Activated naive CD8-positive, alpha-beta T cell (primary cell): Measurements from ENCODE around the gene GCLC.
"Not testable (repeated sequence)": the region's sequence is repeated elsewhere in the genome, so short reads cannot be mapped to it uniquely, and the experiment has no call there.

ENCODE experiments used
- H3K27ac Mint-ChIP-seq: one replicate; pipeline ENCODE4 v1.8.0; 2021; ENCODE audit warnings: mixed read lengths
- H3K27me3 Mint-ChIP-seq: one replicate; pipeline ENCODE4 v1.8.0; 2021; ENCODE audit warnings: mixed read lengths
- H3K36me3 Mint-ChIP-seq: one replicate; pipeline ENCODE4 v1.8.0; 2021; ENCODE audit warnings: mixed read lengths
- H3K4me1 Mint-ChIP-seq: one replicate; pipeline ENCODE4 v1.8.0; 2021; ENCODE audit warnings: low read depth, mixed read lengths
- H3K4me3 Mint-ChIP-seq: one replicate; pipeline ENCODE4 v1.8.0; 2021; ENCODE audit warnings: mild to moderate bottlenecking, mixed read lengths
- H3K9me3 Mint-ChIP-seq: one replicate; pipeline ENCODE4 v1.8.0; 2021; ENCODE audit warnings: low read depth, mixed read lengths

GCLC gene

DNA sequence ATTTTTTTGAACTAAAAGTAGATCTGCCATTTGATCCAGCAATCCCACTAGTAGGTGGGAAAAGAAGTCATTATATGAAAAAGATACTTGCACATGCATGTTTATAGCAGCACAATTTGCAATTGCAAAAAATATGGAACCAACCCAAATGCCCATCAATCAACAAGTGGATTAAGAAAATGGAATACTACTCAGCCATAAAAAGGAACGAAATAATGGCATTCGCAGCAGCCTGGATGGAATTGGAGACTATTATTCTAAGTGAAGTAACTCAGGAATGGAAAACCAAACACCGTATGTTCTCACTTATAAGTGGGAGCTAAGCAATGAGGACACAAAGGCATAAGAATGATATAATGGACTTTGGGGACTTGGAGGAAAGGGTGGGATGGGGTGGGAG, 27.5 kb upstream of the GCLC start:
- not testable (repeated sequence) for H3K9me3 Mint-ChIP-seq, H3K4me1 Mint-ChIP-seq, H3K36me3 Mint-ChIP-seq, H3K27me3 Mint-ChIP-seq, H3K4me3 Mint-ChIP-seq, H3K27ac Mint-ChIP-seq

- H3K36me3 Mint-ChIP-seq = no peaks in the 10 kb centered on the region
- H3K4me3 Mint-ChIP-seq = no peak overlapping the region
- no peaks in the 10 kb centered on the region for H3K9me3 Mint-ChIP-seq
- H3K27me3 Mint-ChIP-seq = peaks cover 7% of the 10 kb centered on the region
- no peaks in the 10 kb centered on the region for H3K4me1 Mint-ChIP-seq
- H3K27ac Mint-ChIP-seq = no peak overlapping the region
Measured at GRCh38 chr6:53568776-53569616, 24.1 kb upstream of the GCLC start.

DNA sequence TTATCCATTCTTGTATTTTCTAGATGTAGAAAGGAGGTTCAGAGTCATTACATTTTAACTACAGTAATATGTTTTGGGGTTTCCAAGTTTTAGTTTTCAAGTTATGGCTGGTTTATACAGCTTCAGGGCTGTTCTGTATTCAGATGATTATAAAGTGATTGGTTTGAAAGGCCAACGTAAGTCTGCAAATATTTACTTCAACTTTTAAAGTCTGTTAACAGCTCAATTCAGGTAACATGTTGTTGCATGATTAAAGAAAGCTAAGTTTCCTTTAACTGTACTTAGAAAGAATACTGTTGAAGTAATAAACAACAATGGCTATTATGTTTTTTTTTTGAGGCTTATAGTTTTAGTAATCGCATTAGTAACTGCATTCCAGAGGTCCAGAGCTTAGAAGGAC, 22.8 kb upstream of the GCLC start:
- H3K4me3 Mint-ChIP-seq = no peak overlapping the region
- H3K4me1 Mint-ChIP-seq = no peaks in the 10 kb centered on the region
- peaks cover 5% of the 10 kb centered on the region for H3K27me3 Mint-ChIP-seq
- no peaks in the 10 kb centered on the region for H3K36me3 Mint-ChIP-seq
- no peaks in the 10 kb centered on the region for H3K9me3 Mint-ChIP-seq
- no peak overlapping the region for H3K27ac Mint-ChIP-seq

DNA sequence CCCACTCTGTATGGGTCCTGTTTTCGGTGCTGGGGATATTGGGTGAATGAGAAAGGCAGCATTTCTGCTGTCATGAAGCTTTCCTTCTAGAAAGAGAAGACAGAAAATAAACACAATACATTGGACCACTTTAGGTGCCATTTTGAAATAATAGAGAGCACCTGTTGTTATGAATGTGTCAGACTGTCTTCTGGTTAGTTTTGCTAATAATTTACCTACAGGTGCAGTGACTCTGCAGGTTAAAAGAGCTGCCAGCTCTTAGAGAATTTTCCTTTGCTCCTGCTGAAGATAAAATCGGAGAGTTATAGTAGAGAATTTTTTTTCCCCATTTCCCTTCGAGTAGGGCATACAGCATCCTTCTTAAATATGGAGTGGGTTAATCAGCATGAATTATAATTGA, 21.9 kb upstream of the GCLC start:
- no peaks in the 10 kb centered on the region for H3K9me3 Mint-ChIP-seq
- H3K36me3 Mint-ChIP-seq = no peaks in the 10 kb centered on the region
- no peak overlapping the region for H3K27ac Mint-ChIP-seq
- H3K4me1 Mint-ChIP-seq = no peaks in the 10 kb centered on the region
- no peak overlapping the region for H3K4me3 Mint-ChIP-seq
- peaks cover 5% of the 10 kb centered on the region for H3K27me3 Mint-ChIP-seq

GRCh38 chr6:53565886-53566285, 21.0 kb upstream of the GCLC start:
- Mint-ChIP-seq H3K4me1 (no peaks in the 10 kb centered on the region), H3K27me3 (peaks cover 5% of the 10 kb centered on the region), H3K9me3 (no peaks in the 10 kb centered on the region), H3K4me3 (no peak overlapping the region), H3K27ac (no peak overlapping the region), H3K36me3 (no peaks in the 10 kb centered on the region)

GRCh38 chr6:53564401-53565065, 19.6 kb upstream of the GCLC start:
- no peak overlapping the region for H3K4me3 Mint-ChIP-seq
- no peaks in the 10 kb centered on the region for H3K36me3 Mint-ChIP-seq
- peaks cover 5% of the 10 kb centered on the region for H3K27me3 Mint-ChIP-seq
- H3K9me3 Mint-ChIP-seq = peaks cover 3% of the 10 kb centered on the region
- H3K27ac Mint-ChIP-seq = no peak overlapping the region
- no peaks in the 10 kb centered on the region for H3K4me1 Mint-ChIP-seq

DNA sequence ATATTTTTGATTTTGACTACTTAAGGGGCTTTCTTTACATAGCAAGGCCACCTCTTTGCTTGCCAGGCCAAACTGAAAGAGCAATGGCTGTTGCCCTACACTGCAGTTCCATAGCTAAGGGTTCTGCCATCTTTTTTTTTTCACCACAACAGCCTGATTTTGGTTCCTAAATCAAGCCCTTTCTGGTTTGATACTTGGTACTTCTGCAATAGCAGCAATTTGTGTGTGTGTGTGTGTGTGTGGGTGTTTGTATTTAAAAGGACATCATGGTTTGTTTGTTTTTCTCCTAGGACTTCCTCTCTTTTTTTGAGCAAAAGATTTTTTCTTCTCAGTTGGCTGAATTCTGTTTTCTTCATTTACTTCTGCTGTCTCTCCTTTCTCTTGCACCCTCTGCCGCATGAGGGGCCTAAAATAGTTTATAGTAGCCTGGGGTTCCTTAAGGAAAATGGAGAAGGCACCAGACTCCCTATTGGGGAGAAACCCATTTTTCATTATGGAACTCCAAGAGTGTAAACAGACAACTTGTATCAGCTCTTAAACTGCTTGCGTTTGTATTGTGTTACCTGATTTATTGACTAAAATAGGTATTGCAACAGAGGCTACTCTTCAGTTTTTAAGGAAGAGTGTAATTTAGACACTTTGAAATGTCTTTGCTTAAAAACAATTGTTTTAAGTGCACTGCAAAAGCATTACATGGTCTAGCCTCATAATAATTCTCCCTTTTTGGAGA, 12.2 kb upstream of the GCLC start:
- peaks cover 6% of the 10 kb centered on the region for H3K9me3 Mint-ChIP-seq
- no peak overlapping the region for H3K4me3 Mint-ChIP-seq
- H3K36me3 Mint-ChIP-seq = peaks cover 6% of the 10 kb centered on the region
- no peak overlapping the region for H3K27ac Mint-ChIP-seq
- H3K4me1 Mint-ChIP-seq = no peaks in the 10 kb centered on the region
- H3K27me3 Mint-ChIP-seq = no peaks in the 10 kb centered on the region

DNA sequence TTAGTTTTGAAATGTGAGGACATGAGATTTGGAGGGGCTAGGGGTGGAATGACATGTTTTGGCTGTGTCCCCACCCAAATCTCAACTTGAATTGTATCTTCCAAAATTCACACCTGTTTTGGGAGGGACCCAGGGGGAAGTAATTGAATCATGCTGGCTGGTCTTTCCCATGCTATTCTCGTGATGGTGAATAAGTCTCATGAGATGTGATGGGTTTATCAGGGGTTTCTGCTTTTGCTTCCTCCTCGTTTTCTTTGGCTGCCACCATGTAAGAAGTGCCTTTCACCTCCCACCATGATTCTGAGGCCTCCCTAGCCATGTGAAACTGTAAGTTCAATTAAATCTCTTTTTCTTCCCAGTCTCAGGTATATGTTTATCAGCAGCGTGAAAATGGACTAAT, 8.7 kb upstream of the GCLC start:
- not testable (repeated sequence) for H3K27ac Mint-ChIP-seq, H3K4me3 Mint-ChIP-seq, H3K36me3 Mint-ChIP-seq, H3K9me3 Mint-ChIP-seq, H3K27me3 Mint-ChIP-seq, H3K4me1 Mint-ChIP-seq

- H3K27me3 Mint-ChIP-seq, H3K4me3 Mint-ChIP-seq, H3K36me3 Mint-ChIP-seq, H3K9me3 Mint-ChIP-seq: not testable (repeated sequence)
- peaks cover 17% of the 10 kb centered on the region for H3K4me1 Mint-ChIP-seq
- H3K27ac Mint-ChIP-seq = peak overlapping the region; percentile 41
Measured at GRCh38 chr6:53551681-53552080, 6.8 kb upstream of the GCLC start.

- no peaks in the 10 kb centered on the region for H3K36me3 Mint-ChIP-seq
- peak overlapping the region; percentile 88 for H3K4me3 Mint-ChIP-seq
- no peaks in the 10 kb centered on the region for H3K9me3 Mint-ChIP-seq
- peak overlapping the region; percentile 16 for H3K27ac Mint-ChIP-seq
- peaks cover 45% of the 10 kb centered on the region for H3K4me1 Mint-ChIP-seq
- no peaks in the 10 kb centered on the region for H3K27me3 Mint-ChIP-seq
Measured at GRCh38 chr6:53547811-53548496, 3.1 kb upstream of the GCLC start.

- H3K4me3 Mint-ChIP-seq = peak overlapping the region; percentile 88
- H3K36me3 Mint-ChIP-seq = peaks cover under 1% of the 10 kb centered on the region
- H3K9me3 Mint-ChIP-seq = no peaks in the 10 kb centered on the region
- H3K27ac Mint-ChIP-seq = peak overlapping the region; percentile 30
- H3K27me3 Mint-ChIP-seq = no peaks in the 10 kb centered on the region
- H3K4me1 Mint-ChIP-seq = peaks cover 47% of the 10 kb centered on the region
Measured at GRCh38 chr6:53547166-53547810, 2.4 kb upstream of the GCLC start.

DNA sequence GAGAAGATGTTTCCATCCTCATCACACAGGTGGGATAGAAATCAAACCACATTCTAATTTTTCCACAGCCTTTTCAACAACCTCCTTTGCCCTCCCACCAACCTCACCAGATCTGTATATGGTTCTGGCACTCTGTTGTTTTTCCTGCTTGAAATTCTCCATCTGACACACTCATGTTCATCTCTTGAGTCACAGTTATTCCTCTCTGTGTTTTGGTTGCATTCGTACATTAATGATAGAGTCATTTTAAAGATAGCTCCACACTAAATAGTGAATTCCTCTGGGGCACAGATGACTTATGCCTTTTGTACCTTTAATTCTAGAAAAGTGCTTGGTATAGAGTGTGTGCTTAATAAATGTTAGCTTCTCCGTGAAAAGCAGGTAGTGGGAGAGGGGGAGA, 1.4 kb upstream of the GCLC start:
- Mint-ChIP-seq H3K9me3 (no peaks in the 10 kb centered on the region), H3K36me3 (peaks cover 4% of the 10 kb centered on the region), H3K27ac (no peak overlapping the region), H3K4me3 (peak overlapping the region; percentile 3), H3K27me3 (no peaks in the 10 kb centered on the region), H3K4me1 (peaks cover 54% of the 10 kb centered on the region)

DNA sequence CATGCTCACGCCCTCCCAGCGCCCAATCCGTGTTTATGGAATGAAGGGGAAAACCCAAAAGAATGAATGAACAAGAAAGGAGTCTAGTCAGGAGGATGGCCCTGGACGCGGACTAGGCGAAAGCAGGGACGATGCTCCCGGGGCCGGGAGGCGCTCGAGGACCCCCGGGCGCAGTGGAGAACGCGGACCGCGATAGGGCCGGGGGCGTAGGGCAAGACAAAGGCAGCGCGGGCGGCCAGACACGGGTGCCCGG, 758 bp downstream of the GCLC start:
- Mint-ChIP-seq H3K4me3 (peak overlapping the region; percentile 99), H3K27me3 (no peaks in the 10 kb centered on the region), H3K27ac (peak overlapping the region; percentile 97), H3K4me1 (peaks cover 70% of the 10 kb centered on the region), H3K9me3 (no peaks in the 10 kb centered on the region), H3K36me3 (peaks cover 11% of the 10 kb centered on the region)

DNA sequence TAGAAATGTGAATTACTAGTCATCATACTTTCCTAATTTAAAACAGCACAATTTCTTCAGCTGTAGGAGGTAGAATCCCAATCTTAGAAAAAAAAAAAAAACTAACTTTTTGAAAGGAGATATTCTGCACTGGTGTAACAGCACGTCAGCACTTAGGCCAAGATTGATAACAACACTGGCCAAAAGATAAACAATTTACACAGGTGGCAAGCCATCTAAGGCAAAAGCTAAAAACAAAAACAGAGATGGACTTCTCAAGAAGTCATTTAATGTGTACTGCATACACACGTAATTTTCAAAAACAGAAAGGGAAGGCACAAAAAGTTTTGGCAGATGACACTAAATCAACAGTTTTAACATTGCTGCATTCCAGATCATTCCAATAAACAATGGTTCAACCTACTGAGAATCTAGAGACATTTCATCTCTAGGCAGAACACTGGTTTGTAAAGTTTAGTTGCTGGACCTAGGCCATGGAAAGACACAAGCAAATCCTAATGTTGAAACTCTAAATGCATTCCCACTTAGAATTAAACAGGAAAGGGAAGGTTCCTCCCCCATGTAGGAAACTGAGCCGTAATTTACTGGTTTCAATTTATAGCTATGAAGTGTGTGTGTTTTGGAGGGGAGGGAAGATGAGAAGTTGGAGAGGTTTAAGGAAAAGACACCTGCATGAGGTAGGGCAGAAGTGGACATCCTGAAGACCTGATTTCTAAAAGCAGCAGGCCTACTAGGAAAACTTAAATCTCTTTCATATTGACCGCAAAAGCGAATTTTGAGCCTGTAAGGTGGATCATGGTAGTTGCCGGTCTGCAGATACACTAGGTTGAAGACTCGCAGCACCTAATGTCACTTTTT, 1.3 kb downstream of the GCLC start:
- H3K4me1 Mint-ChIP-seq = peaks cover 72% of the 10 kb centered on the region

More for the DNA sequence above, 1.3 kb downstream of the GCLC start:
- Mint-ChIP-seq H3K4me3 (peak overlapping the region; percentile 99), H3K36me3 (peaks cover 11% of the 10 kb centered on the region), H3K27me3 (no peaks in the 10 kb centered on the region), H3K27ac (peak overlapping the region; percentile 97), H3K9me3 (no peaks in the 10 kb centered on the region)
